Measurements from ENCODE around the gene TXNDC11.
A peak's percentile ranks its signal among the peaks of the same experiment; 100 is the strongest.

The TXNDC11 gene

DNA sequence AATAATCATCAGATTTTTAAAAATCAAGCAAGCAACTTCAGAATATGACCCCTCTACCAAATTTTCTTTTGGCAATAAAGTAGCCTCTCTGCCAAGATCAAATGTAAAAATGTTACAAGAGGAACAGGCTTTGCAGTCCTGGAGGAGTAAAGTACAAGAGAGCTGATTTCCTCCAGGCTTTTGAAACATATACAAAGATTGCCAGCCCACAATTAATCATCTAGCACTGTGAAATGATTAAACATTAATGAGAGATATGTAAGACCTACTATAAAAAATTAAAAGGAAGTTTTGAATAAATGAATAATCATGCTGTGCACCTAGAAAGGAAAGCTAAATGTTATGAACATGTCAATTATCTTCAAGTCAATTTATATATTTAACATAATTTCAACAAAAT is 26.3 kb downstream of the TXNDC11 start:
- DNase-seq = no peak

DNA sequence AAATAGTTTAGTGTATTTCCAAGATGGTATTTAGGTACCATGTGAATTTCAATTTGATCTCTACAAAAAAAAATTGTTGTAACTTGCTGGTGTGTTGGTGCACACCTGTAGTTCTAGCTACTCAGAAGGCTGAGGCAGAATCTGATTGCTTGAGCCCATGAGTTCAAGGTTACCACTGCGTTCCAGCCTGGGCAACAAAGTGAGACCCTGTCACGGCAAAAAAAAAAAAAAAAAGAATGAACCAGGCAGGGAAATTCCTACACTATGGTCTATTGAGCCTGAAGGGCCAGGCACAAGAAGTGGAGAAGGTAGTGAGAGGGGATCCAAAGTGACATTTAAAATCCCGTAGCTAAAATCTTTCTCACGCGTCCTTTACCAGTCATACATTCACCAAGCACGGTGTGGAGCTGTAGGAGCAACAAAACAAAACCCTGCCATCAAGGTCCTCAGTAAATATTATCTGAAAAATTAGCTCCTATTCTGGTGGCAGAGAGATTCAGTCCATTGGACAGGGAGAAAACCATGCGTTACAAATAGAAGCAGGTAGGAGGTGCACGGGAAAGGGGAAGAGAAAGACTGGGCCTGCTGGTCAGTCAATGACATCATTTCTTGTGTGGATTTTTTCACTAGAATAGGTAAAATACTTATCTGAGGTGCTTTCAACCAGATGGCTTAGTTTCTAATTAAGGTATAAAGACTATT is 27.3 kb downstream of the TXNDC11 start:
- no peak for DNase-seq

DNA sequence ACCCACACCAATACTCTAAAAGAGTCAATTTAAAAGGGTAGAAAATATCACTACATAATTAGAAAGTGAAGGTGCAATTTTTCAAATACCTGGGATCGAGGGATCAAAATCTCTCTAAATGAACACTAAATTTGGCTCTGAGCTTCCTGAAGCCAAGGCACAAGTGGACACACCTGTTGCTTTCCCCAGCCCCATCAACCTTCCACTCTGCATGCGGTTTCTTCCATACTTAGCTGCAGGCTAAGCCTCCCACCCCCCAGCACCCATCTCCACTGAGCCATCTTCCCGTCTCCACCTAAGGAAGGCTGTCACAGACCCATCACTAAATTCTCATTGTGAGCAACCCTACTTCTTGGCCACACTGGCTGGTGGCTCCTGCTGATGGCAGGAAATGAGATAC is 30.5 kb downstream of the TXNDC11 start:
- DNase-seq = no peak

DNA sequence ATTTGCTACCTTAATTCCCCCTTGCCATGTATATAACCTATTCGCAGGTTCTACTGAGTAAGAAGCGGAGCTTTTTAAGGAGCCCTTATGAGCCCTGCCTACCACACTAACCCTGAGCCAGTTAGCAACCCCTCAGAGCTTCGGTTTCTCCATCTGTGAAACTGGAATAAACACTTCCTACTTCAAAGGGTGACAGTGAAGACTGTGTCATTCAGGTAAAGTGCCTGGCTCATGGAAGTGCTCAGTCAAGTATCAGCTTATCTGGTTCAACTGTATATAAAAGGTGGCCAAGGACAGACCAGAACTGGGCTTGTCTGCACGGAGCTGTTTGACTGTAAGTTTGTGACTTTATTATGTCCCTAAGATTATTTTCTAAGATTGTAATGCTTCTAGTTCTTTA is 31.0 kb downstream of the TXNDC11 start:
- DNase-seq = no peak

DNA sequence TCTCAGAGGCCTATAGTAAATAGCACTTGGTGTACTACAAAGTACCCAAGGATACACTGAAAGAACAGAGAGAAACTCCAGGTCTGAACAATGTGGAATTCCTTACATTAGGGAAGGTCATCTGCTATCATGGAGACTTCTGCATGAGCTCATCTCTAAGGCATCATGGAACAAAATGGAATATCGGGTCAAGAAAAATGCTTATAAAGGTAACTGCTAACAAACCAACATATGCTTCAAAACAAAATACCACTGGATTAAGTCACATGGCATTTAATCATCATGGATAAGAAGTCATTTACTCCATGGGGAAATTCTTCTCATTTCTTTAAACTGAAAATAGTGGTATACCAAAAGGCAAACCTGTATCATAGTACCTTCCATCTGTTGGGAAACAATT is 34.2 kb downstream of the TXNDC11 start:
- peak; percentile 37 for DNase-seq

DNA sequence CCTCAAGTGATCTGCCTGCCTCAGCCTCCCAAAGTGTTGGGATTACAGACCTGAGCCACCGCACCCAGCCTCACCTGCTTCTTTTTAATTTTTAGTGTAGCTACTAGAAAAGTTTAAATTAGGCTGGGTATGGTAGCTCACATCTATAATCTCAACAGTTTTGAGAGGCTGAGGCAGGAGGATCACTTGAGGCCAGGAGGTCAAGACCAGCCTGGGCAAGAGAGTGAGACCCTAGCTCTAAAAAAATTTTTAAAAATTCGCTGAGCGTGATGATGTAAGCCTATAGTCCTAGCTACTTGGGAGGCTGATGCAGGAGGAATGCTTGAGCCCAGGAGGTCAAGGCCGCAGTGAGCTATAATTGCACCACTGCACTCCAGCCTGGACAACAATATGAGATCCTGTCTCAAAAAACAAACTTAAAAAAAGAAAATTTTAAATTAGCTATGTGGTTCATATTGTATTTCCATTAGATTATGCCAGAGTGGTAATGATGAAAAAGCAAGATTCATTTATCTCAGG is 34.9 kb downstream of the TXNDC11 start:
- DNase-seq = no peak

DNA sequence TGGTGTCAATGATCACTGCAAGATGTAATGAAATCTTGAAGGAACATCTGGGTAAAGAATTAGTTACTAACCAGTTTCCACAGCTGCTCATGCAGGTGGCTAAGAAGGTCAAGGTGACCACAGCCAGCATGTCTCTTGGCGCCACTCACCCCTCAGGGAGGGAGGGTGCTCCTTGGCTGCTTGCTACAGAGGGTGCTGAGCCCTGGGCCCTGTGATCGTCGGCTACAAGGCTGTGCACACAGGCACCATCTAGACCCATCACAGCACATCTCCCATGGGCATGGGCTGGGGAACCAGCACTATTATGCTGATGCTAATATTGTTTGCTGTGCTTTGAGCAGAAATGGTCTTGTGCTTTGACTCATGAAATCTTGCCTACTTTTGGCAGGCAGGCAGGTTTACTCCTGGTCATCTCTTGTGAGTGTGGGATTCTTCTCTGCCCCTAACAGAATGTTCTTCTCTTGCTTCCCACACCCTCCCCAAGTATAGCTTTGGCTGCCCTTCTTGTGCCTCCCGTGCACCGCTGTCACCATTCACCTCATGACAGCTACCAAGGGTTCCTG is 36.4 kb downstream of the TXNDC11 start:
- DNase-seq = no peak

DNA sequence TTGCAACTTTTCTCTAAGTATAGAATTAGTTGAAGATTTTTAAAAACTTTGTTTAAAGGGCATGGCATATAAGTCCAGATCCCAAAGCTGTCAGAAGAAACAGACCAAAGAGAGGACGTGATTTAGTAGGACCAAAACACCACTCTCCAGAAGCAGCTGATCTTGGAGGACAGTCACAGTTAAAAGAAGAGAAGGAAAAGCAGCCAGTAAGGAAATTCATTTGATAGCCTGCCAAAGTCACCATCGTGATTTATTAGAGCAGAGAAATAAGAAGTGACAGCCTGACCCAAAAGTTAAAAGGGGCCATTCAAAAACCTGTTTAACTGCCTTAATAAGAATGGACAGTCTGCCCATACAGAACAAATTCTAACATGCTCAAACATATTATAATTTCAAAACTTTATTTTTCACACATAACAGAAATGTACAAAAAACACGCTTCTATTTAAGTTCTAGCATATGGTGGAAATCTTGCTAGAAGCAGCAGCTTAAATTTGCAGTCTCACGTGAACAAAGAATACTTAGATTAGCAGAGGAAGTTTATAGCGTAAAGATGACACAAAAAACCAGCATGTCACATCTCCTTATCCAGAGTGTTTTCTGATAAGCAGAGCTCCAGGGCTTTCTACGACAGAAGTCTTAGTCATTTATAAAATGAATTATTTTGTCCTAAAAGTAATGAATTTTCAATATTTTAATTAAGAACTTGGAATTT is 37.2 kb downstream of the TXNDC11 start:
- no peak for DNase-seq

DNA sequence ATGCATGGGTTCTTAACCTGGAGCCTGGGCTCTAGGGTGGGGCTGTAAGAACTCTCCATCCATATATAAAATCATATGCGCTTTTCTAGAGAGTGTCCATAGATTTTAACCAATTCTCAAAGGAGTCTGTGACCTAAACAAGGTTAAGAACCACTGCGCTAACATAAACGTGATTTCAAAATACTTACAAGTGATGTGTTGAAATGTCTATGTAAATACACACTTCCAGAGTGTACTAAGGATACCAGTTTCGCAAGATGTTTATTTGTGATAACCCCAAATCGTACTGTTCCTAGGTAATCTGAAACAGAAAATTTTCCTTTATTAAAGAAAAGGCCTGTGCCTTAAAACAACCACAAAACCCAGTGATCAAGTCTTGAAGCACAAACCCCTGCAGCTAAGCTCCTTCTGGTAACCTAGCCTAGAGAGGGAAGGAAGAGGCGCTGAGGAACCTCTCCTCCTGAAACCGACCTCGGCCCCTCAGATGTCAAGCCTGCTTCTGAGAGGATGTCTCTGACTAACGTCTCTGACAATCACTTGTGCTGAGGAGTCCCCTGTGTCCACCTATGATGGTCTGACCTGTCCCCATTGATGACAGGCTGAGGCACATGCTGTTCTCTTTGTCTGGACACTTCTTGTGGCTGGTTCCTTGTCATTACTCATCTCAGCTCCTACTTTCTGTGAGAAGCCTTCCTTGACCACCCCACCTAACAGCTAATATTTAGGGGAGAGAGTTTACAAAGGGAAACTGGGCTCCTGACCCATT is 42.2 kb downstream of the TXNDC11 start:
- DNase-seq = no peak

DNA sequence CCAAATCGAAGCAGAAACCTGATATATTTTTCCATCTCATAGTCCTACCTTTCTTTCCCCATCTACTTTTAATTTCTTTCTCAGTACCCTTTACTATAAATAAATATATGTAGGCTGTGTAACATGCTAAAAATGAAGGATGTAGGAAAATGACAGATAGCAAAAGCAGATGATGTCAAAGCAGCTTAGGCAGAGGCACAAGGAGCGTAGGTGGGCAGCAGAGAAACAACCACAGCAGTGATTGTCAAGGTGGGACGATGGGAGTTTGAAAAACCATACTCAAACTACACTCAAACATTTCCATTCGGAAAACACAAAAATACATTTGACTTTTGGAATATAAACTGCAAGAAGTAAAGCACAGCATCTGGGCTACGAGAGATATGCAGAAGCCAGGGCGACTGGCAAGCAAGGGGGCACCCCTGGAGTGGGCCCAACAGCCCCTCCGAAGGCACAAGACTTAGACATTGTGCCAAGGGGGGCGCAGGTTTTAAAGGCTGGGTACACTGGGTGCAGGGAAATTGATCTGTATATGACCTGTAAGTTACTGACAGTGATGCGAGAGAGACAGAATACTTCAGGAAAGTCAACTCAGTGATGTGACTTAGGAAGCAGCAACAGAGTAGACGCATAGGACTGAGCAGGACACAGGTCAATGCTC is 43.3 kb downstream of the TXNDC11 start:
- DNase-seq = no peak

DNA sequence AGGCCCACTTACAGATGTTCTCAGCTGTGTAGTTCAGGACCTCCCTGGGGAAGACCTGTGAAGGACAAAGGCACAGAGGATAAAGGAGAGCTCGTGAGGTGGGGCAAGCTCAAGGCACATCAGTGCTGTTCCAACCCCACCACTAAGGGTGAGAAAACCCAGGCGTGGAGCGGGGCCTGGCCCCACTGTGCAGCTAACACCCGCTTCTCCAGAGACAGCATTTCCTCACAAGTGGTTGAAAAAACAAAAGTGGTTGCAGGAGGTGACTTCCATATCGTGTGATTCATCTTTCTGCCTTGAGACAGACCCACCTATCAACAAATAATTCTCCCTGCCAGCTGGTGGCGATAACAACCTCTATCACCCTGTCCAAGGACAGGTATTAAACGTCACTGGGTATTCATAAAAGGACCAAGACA is 44.4 kb downstream of the TXNDC11 start:
- no peak for DNase-seq

DNA sequence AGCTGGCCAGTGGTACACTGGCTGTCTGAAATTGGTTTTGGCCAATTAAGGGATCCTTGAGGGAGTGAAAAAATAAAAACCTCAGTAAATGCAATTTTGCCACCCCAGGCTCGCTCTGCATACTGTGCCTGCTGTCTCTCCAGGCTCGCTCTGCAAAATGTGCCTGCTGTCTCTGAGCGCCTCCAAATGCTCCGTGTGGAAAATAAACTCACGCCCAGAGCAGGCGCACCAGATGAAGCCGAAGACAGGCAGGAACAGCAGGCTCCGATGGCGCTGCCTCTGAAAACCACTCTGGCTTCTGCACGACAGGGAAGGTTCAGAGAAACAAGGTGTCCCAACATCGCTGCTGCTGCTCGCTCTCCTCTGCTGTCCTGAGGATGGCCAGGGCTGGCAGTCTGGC is 45.3 kb downstream of the TXNDC11 start:
- DNase-seq = no peak

DNA sequence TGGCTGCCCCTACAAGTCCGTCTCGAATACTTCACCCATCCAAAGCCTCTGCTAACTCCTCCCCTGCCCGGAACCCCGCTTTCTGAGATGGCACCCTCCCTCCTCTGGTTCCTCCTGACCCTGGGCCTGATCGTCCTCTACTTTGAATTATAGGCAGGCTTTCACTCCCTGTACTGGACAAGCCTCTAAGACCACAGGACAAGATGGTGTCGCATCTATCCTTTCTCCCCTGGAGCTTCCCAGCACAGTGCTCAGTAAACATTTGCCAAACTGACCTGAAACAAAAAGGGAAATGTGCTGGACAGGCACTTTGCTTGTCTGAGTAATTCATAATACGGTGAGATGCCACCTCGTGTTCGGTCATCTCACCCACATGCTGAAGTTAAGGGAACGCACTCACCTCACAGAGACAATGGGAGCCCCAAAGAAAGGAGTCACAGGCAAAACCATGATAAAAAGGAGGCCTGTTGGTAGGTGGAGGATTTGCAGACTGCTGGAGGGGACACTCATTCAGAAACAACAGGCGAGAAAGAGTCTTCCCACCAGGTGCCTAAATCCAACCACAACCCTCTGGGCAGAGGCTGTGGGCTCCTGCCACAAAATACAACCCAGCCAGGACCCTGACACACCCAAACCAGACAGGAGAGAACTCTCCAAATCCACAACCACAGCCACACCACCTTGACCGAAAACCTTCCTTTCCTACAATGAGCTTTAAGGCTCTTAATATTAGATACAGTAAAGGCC is 46.2 kb downstream of the TXNDC11 start:
- no peak for DNase-seq

DNA sequence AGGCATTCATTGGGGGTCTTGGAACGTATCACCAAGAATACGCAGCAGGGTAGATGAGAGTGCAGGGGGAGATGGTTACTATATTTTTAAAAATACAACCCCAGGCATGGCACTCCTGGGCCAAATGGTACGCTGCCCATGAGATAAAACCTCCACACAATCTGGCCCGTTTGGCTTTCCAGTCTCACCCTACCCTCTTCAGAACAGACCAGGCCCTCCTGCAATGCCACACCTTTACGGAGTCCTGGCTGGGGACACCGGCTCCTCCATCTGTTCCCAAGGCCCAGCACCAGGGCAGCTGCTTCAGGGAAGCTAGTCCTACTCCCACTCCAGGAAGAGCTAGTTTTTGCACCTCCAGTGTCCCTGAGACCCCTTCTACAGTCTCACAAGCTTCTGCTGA is 50.0 kb downstream of the TXNDC11 start:
- DNase-seq = no peak

DNA sequence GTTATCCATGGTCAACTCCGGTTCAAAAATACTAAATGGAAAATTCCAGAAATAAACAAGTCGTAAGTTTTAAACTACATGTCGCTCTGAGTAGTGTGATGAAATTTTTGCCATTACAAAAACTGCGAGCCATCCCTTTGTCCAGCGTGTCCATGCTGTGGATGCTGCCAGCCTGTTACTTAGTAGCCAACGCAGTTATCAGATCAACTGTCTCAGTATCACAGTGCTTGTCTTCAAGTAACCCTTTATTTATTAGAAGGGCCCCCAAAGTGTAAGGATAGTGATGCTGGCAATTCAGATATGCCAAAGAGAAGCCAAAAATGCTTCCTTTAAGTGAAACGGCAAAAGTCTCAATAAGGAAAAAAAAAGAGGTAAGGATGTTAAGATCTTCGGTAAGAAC is 50.5 kb downstream of the TXNDC11 start:
- no peak for DNase-seq

DNA sequence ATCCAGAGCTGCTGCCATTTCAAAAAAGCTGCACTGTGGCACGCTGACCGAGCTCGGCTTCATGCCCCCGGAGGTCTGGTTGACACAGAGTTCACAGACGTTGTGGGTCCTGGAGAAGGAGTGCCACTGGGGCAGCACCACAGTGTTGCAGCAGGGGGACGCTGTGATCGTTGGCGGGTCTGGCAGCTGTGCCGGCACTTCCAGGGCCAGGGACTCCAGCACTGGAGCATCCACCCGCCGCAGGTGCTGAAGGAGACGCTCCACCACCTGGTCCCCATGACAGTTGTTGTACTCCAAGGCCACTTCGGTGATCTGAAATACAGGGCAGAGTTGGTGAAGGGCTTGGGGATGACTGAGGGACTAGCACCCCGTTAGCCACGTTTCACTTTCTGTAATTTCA is 50.9 kb downstream of the TXNDC11 start:
- no peak for DNase-seq

DNA sequence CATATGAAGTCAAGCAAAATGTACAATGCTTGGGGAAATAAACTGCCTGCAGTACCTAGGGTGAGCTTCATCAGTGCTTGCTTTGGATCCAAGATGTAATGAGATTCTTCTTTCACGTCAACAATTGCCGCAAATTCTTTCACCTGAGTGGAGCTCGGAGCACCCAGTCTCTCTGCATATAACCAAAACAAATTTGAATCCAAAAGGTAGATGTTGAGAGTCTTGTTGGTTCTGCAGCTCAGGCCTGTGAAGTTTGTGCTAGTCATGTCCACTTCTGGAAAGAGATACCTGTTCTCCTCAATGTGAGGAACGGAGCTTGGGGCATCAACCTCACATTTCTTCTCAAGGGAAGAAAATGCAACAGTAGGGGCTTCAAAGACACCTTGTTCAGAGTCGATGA is 51.4 kb downstream of the TXNDC11 start:
- DNase-seq = no peak

DNA sequence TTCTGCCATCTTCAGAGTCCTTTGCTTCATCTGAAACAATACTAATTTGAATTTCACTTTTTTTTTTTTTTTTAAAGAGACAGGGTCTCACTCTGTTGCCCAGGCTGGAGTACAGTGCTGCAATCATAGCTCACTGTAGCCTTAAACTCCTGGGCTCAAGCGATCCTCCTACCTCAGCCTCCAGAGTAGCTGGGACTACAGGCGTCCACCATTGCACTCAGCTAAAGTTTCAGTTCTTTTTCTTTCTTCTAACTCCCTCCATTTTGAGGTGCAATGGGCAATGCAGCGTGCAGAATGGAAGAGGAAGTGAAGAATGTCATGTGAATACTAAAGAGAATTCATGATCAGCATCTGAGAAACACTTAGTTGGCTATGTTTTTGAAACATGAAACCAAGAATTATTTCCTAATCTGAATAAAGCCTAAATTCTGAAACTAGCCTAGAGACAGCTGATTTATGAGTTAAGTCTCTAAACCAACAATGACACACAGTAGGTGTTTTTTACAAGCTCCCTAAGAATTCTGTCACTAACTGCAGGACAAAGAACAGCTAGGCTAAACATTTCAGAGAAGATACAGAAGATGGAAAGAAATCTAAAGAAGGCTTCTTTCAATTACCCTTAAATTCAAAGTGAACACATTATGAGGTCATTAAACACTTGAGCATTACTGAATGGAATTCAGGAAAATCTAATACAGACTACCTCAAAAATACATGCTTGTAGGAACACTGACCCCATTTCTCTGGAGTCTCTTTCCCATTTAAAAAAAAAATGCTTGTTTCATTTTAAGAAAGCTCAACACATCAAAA is 53.4 kb downstream of the TXNDC11 start:
- DNase-seq = no peak

DNA sequence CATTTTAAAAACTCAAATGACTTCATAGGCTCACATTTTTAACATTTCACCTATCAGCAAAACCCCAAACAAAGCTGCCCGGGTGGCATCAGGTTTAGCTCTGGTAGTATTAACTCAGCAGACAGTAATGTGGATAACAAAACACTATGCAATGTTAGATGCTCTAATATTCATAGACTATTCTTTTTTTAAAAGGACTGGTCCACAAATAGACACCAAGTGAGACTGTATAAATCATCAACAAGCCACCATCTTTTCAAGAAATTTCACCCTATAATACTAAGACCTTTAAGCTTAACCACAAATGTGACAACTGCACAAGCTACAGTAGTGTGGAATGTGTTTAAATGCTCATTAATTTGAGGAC is 54.2 kb downstream of the TXNDC11 start:
- no peak for DNase-seq

DNA sequence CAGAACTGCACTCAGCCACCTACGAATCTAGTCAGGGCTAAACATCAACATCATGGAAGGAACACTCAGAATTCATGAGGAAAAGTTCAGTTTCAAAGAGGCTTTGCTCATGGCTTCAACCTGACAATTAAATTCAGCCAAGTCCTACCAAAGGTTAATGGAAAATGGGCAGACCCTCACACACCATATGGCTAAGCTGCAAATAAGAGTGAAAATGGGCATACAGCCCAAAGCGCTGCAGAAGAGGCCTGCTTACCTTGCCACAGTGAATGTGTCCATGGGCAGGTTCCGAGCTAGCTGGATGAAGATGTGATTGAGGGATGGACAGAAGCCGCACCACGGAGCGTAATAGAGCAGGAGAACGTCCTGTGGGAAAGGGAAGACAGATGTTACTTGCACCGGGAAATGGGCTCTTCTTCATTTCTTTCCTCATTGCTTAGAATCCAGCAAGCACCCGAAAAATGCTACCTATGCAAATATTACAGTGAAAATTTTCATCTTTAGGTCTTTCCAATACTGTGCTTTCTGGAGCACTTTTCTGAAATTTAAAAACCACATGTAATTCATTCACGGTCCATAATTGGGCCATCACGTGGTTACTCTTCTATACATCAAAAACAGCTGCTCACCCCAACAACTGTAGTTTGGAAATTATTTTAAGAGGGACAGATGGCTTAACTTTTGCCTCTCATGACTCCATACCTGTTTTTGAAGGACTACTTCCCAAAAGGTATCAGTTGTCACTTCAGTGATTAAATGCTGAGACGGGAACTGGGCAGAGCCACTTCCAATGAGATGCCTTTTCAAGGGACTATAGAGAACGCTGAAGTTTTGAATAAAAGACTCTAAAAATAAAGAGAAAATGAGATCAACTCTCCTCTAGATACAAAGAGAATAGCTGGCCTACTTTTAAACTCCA is 54.8 kb downstream of the TXNDC11 start:
- DNase-seq = no peak
